Thyroid gland (tissue), 4 donors: ENCODE measurements around the gene RBMS2. TPM values are rescaled to one million over a fixed set of nuclear protein-coding genes. Genes with fewer than 3 reads are reported as not detected.

Experiments used
- DNase-seq, 2 donors: peaks; one replicate each; pipeline ENCODE4 v3.0.0-alpha.2; 2019
- H3K27ac ChIP-seq, 3 donors: fragments of 200-600 bp; sonication (generic); 1 replicate in 2 of 3; 2 replicates in 1 of 3; pipeline ENCODE4 v1.5.1; 2016 to 2019; ENCODE audit warnings: mild to moderate bottlenecking in 1 of 3, moderate library complexity in 1 of 3
- H3K27me3 ChIP-seq: fragments of 200-600 bp; sonication (generic); one replicate; pipeline ENCODE4 v1.5.1; 2019
- H3K36me3 ChIP-seq, 2 donors: fragments of 200-600 bp; sonication (generic); one replicate each; pipeline ENCODE4 v1.5.1; 2016 to 2019
- H3K4me1 ChIP-seq, 2 donors: fragments of 200-600 bp; sonication (generic); one replicate each; pipeline ENCODE4 v1.5.1; 2017 to 2019
- H3K4me3 ChIP-seq, 3 donors: fragments of 200-600 bp; sonication (generic); replicated peaks in 1 of 3; 1 replicate in 2 of 3; 2 replicates in 1 of 3; pipeline ENCODE4 v1.5.1; 2016; ENCODE audit warnings: mild to moderate bottlenecking in 1 of 3
- H3K9me3 ChIP-seq: fragments of 200-600 bp; sonication (generic); one replicate; pipeline ENCODE4 v1.5.1; 2017
- POLR2A ChIP-seq, 2 donors: fragments of 450-650 bp; IDR thresholded peaks; one replicate each; pipeline ENCODE4 v1.6.1; 2017; ENCODE audit warnings: antibody characterized with exemption in 2 of 2, mild to moderate bottlenecking in 2 of 2, moderate library complexity in 1 of 2
- WGBS, 2 donors: methylation state at CpG; one replicate each; pipeline ENCODE4 v1.1.5; 2017; 5-methylcytosine and 5-hydroxymethylcytosine counted together
- intact Hi-C: fragments of 100-400 bp; cut with DNase I; formaldehyde crosslinking; loops from one replicate; pipeline ENCODE4 v1.15.1; 2023
- total RNA-seq, 4 donors: library from RNA; depleted of rRNA; stranded (reverse); fragments of >200 nt; gene quantifications; one replicate each; pipeline ENCODE4 v1.2.3, GENCODE V29; 2016
- TF ChIP-seq, protein P1 (sequence below), 6 experiments: fragments of 200-600 bp in 3 of 6; fragments of 450-650 bp in 3 of 6; sonication (generic) in 3 of 6; IDR thresholded peaks; one replicate each; pipeline ENCODE4 v1.5.1; 2016 to 2019; ENCODE audit warnings: antibody characterized with exemption in 6 of 6, mild to moderate bottlenecking in 2 of 6, inconsistent platforms in 1 of 6, moderate library complexity in 1 of 6

The RBMS2 gene
- total RNA-seq, 4 donors from 2014 or later: 39.8 to 58.3 (median 50.2) TPM

GRCh38 chr12:56634242-56634836 lies 112.7 kb downstream of the RBMS2 start:
- peak; percentile 85 to 89 for DNase-seq
- Histone ChIP-seq H3K27me3 (no peaks in the 10 kb centered on the region), H3K36me3 (peaks cover 16 to 17% of the 10 kb centered on the region in 2 donors), H3K9me3 (no peaks in the 10 kb centered on the region), H3K4me1 (peaks cover 41 to 50% of the 10 kb centered on the region in 2 donors), H3K27ac (peak overlapping the region; percentile 96 to 97 (median 97)), H3K4me3 (peak overlapping the region; percentile 18 to 89 (median 57))
- intact Hi-C loops: loop anchor here (10.0 kb wide), 2 partner anchors 60 to 120 kb away; no protein-coding TSS in a partner anchor
- 1 to 2% methylated on average over 26 to 27 of the region's 27 CpGs for WGBS, 2 donors
- TF ChIP-seq POLR2A (IDR thresholded peaks at IDR 0.05): peak; percentile 35 to 65
- TF ChIP-seq, protein P1, sequence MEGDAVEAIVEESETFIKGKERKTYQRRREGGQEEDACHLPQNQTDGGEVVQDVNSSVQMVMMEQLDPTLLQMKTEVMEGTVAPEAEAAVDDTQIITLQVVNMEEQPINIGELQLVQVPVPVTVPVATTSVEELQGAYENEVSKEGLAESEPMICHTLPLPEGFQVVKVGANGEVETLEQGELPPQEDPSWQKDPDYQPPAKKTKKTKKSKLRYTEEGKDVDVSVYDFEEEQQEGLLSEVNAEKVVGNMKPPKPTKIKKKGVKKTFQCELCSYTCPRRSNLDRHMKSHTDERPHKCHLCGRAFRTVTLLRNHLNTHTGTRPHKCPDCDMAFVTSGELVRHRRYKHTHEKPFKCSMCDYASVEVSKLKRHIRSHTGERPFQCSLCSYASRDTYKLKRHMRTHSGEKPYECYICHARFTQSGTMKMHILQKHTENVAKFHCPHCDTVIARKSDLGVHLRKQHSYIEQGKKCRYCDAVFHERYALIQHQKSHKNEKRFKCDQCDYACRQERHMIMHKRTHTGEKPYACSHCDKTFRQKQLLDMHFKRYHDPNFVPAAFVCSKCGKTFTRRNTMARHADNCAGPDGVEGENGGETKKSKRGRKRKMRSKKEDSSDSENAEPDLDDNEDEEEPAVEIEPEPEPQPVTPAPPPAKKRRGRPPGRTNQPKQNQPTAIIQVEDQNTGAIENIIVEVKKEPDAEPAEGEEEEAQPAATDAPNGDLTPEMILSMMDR (IDR thresholded peaks at IDR 0.05): no peak

GRCh38 chr12:56634837-56635791 lies 113.5 kb downstream of the RBMS2 start:
- peaks cover 44 to 57% of the 10 kb centered on the region in 2 donors for H3K4me1 ChIP-seq
- intact Hi-C loops: loop anchor here (10.0 kb wide), 2 partner anchors 60 to 120 kb away; no protein-coding TSS in a partner anchor
- H3K27me3 ChIP-seq: no peaks in the 10 kb centered on the region
- TF ChIP-seq POLR2A (IDR thresholded peaks at IDR 0.05): peak in 1 of 2 donors; percentile 81
- TF ChIP-seq, protein P1 (IDR thresholded peaks at IDR 0.05): peak; percentile 12 to 53 (median 40)
- H3K4me3 ChIP-seq: peak overlapping the region; percentile 49 to 89 (median 57)
- peak overlapping the region; percentile 96 to 97 (median 97) for H3K27ac ChIP-seq
- H3K36me3 ChIP-seq: peaks cover 24 to 25% of the 10 kb centered on the region in 2 donors
- 1% methylated on average over 45 to 46 of the region's 47 CpGs for WGBS, 2 donors
- H3K9me3 ChIP-seq: no peaks in the 10 kb centered on the region
- DNase-seq: peak; percentile 83 to 86

- intact Hi-C loops: loop anchor here (10.0 kb wide), 2 partner anchors 61 to 121 kb away; no protein-coding TSS in a partner anchor
- WGBS, 2 donors: 2 to 3% methylated on average over 11 to 20 of the region's 20 CpGs
- Histone ChIP-seq H3K4me3 (peak overlapping the region; percentile 49 to 89 (median 57)), H3K4me1 (peaks cover 39 to 51% of the 10 kb centered on the region in 2 donors), H3K36me3 (peaks cover 33% of the 10 kb centered on the region in 2 donors), H3K27ac (peak overlapping the region; percentile 96 to 97 (median 97)), H3K9me3 (no peaks in the 10 kb centered on the region), H3K27me3 (no peaks in the 10 kb centered on the region)
- DNase-seq: peak; percentile 91 to 93
- TF ChIP-seq POLR2A (IDR thresholded peaks at IDR 0.05): peak; percentile 3 to 84
- TF ChIP-seq, protein P1 (IDR thresholded peaks at IDR 0.05): no peak
These were observed 114.4 kb downstream of the RBMS2 start for GRCh38 chr12:56635806-56636674.

GRCh38 chr12:56636675-56637540 lies 115.3 kb downstream of the RBMS2 start:
- H3K27me3 ChIP-seq: no peaks in the 10 kb centered on the region
- H3K4me3 ChIP-seq: peak overlapping the region in 2 of 3 donors; percentile 57 to 89
- WGBS, 2 donors: 5 to 7% methylated on average over 12 of the region's 12 CpGs
- intact Hi-C loops: loop anchor here (10.0 kb wide), 2 partner anchors 62 to 122 kb away; no protein-coding TSS in a partner anchor
- peak; percentile 99 to 100 for DNase-seq
- H3K27ac ChIP-seq: peak overlapping the region; percentile 96 to 97 (median 97)
- H3K9me3 ChIP-seq: no peaks in the 10 kb centered on the region
- TF ChIP-seq, protein P1 (IDR thresholded peaks at IDR 0.05): peak in 5 of 6 experiments; percentile 9 to 69 (median 65)
- TF ChIP-seq POLR2A (IDR thresholded peaks at IDR 0.05): peak in 1 of 2 donors; percentile 66
- H3K4me1 ChIP-seq: peaks cover 37 to 43% of the 10 kb centered on the region in 2 donors
- peaks cover 42% of the 10 kb centered on the region in 2 donors for H3K36me3 ChIP-seq
